ENCODE results near the gene AOPEP. TPM values are rescaled to one million over a fixed set of nuclear protein-coding genes. Genes with fewer than 3 reads are reported as not detected.

Gene AOPEP
- polyA plus RNA-seq, 1 donor from 2014 or later, result 10.0 TPM

- no peaks in the 10 kb centered on the region for H3K36me3 ChIP-seq (ENCODE audit: insufficient read depth, low read length)
- H3K4me2 ChIP-seq (ENCODE audit: low read length), result no peak overlapping the region
- no peaks in the 10 kb centered on the region for H4K20me1 ChIP-seq (ENCODE audit: insufficient read depth)
- H2AFZ ChIP-seq (ENCODE audit: low read depth, low read length), result no peak overlapping the region
- H3K9me2 ChIP-seq (ENCODE audit: insufficient read depth, low read length), result no peaks in the 10 kb centered on the region
- TF ChIP-seq SMC3 (conservative IDR thresholded peaks at IDR 0.05; ENCODE audit: poor library complexity) (no peak), EZH2 (IDR thresholded peaks at IDR 0.05; ENCODE audit: borderline replicate concordance, insufficient read depth, low read length, poor library complexity, severe bottlenecking) (no peak), TAF1 (IDR thresholded peaks at IDR 0.05; ENCODE audit: low read depth) (no peak), REST (IDR thresholded peaks at IDR 0.05; ENCODE audit: borderline replicate concordance) (no peak), MXI1 (conservative IDR thresholded peaks at IDR 0.05; ENCODE audit: poor library complexity, severe bottlenecking) (no peak), RAD21 (conservative IDR thresholded peaks at IDR 0.05) (no peak), POLR2AphosphoS5 (IDR thresholded peaks at IDR 0.05) (no peak), EP300 (conservative IDR thresholded peaks at IDR 0.05; ENCODE audit: poor library complexity, severe bottlenecking) (no peak)
- TF ChIP-seq, protein P1, sequence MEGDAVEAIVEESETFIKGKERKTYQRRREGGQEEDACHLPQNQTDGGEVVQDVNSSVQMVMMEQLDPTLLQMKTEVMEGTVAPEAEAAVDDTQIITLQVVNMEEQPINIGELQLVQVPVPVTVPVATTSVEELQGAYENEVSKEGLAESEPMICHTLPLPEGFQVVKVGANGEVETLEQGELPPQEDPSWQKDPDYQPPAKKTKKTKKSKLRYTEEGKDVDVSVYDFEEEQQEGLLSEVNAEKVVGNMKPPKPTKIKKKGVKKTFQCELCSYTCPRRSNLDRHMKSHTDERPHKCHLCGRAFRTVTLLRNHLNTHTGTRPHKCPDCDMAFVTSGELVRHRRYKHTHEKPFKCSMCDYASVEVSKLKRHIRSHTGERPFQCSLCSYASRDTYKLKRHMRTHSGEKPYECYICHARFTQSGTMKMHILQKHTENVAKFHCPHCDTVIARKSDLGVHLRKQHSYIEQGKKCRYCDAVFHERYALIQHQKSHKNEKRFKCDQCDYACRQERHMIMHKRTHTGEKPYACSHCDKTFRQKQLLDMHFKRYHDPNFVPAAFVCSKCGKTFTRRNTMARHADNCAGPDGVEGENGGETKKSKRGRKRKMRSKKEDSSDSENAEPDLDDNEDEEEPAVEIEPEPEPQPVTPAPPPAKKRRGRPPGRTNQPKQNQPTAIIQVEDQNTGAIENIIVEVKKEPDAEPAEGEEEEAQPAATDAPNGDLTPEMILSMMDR (IDR thresholded peaks at IDR 0.05; ENCODE audit: poor library complexity, severe bottlenecking), result no peak
- no peaks in the 10 kb centered on the region for H3K79me2 ChIP-seq (replicated peaks; ENCODE audit: insufficient read depth, low read length)
- H3K27me3 ChIP-seq (ENCODE audit: insufficient read depth, low read depth, low read length), result no peaks in the 10 kb centered on the region
- no peak overlapping the region for H3K9ac ChIP-seq (ENCODE audit: low read length)
- H3F3A ChIP-seq (ENCODE audit: insufficient read depth, low read length, poor library complexity, severe bottlenecking), result no peaks in the 10 kb centered on the region
- H3K4me3 ChIP-seq (ENCODE audit: low read length), result no peak overlapping the region
- no peaks in the 10 kb centered on the region for H3K9me3 ChIP-seq (ENCODE audit: low read length)
- no peak overlapping the region for H3K27ac ChIP-seq (ENCODE audit: low read length)
Observed at GRCh38 chr9:95085036-95085770, 358.7 kb downstream of the AOPEP start.

GRCh38 chr9:95085861-95086563 lies 359.5 kb downstream of the AOPEP start:
- Histone ChIP-seq H3F3A (ENCODE audit: insufficient read depth, low read length, poor library complexity, severe bottlenecking) (no peaks in the 10 kb centered on the region), H4K20me1 (ENCODE audit: insufficient read depth) (no peaks in the 10 kb centered on the region), H3K4me2 (ENCODE audit: low read length) (no peak overlapping the region), H3K36me3 (ENCODE audit: insufficient read depth, low read length) (no peaks in the 10 kb centered on the region), H3K27ac (ENCODE audit: low read length) (no peak overlapping the region), H3K4me3 (ENCODE audit: low read length) (no peak overlapping the region), H3K27me3 (ENCODE audit: insufficient read depth, low read depth, low read length) (no peaks in the 10 kb centered on the region), H3K9me2 (ENCODE audit: insufficient read depth, low read length) (no peaks in the 10 kb centered on the region), H2AFZ (ENCODE audit: low read depth, low read length) (no peak overlapping the region), H3K79me2 (replicated peaks; ENCODE audit: insufficient read depth, low read length) (no peaks in the 10 kb centered on the region), H3K9me3 (ENCODE audit: low read length) (no peaks in the 10 kb centered on the region), H3K9ac (ENCODE audit: low read length) (no peak overlapping the region)
- TF ChIP-seq EP300 (conservative IDR thresholded peaks at IDR 0.05; ENCODE audit: poor library complexity, severe bottlenecking) (no peak), EZH2 (IDR thresholded peaks at IDR 0.05; ENCODE audit: borderline replicate concordance, insufficient read depth, low read length, poor library complexity, severe bottlenecking) (no peak)
